GM20000 (cell line): ENCODE data around the gene DNLZ.

Experiments used
- DNase-seq: peaks from one replicate; pipeline ENCODE4 v3.0.0; 2012; ENCODE audit warnings: low spot score
- CTCF ChIP-seq: IDR thresholded peaks from 2 replicates; pipeline ENCODE4 v1.5.1; 2012; ENCODE audit warnings: mild to moderate bottlenecking, control low read depth; ENCODE audit errors: extremely low read depth, missing control alignments

Gene DNLZ

GRCh38 chr9:136318776-136319241 is 44.7 kb downstream of the DNLZ start:
- DNase-seq = no peak
- no peak for TF ChIP-seq CTCF

GRCh38 chr9:136318111-136318775 is 45.3 kb downstream of the DNLZ start:
- DNase-seq = no peak

GRCh38 chr9:136317695-136318094 is 45.8 kb downstream of the DNLZ start:
- DNase-seq = no peak
- no peak for TF ChIP-seq CTCF

More at GRCh38 chr9:136318111-136318775, 45.3 kb downstream of the DNLZ start:
- no peak for TF ChIP-seq CTCF

- DNase-seq = no peak
- TF ChIP-seq CTCF = no peak
Measured at GRCh38 chr9:136316896-136317676, 46.5 kb downstream of the DNLZ start.

GRCh38 chr9:136316271-136316751 is 47.2 kb downstream of the DNLZ start:
- no peak for DNase-seq
- no peak for TF ChIP-seq CTCF

- DNase-seq = no peak
- TF ChIP-seq CTCF = no peak
Measured at GRCh38 chr9:136314944-136315343, 48.6 kb downstream of the DNLZ start.

GRCh38 chr9:136314056-136314416 is 49.5 kb downstream of the DNLZ start:
- DNase-seq = no peak
- no peak for TF ChIP-seq CTCF
